Neuronal stem cell (in vitro differentiated cells): ENCODE measurements around the gene SLC25A1.
A peak's percentile ranks its signal among the peaks of the same experiment; 100 is the strongest.

Source experiments
- DNase-seq: peaks from one replicate; pipeline ENCODE4 v3.0.0-alpha.2; 2013; ENCODE audit warnings: low spot score
- H2AFZ ChIP-seq: one replicate; pipeline ENCODE4 v1.6.1; 2013; ENCODE audit warnings: mild to moderate bottlenecking, low read length, inconsistent platforms
- H2AK5ac ChIP-seq: 2 replicates; pipeline ENCODE4 v1.6.1; 2013; ENCODE audit warnings: low read depth, mild to moderate bottlenecking, inconsistent platforms, low read length, moderate library complexity, mixed read lengths
- H2BK120ac ChIP-seq: 2 replicates; pipeline ENCODE4 v1.6.1; 2013; ENCODE audit warnings: low read depth, mild to moderate bottlenecking, inconsistent platforms, low read length, moderate library complexity, mixed read lengths
- H2BK12ac ChIP-seq: one replicate; pipeline ENCODE4 v1.6.1; 2013; ENCODE audit warnings: low read length, inconsistent platforms
- H2BK15ac ChIP-seq: 2 replicates; pipeline ENCODE4 v1.6.1; 2013; ENCODE audit warnings: mild to moderate bottlenecking, low read length, inconsistent platforms, mixed read lengths
- H2BK5ac ChIP-seq: one replicate; pipeline ENCODE4 v1.6.1; 2013; ENCODE audit warnings: inconsistent platforms, mild to moderate bottlenecking, low read length, moderate library complexity
- H3K14ac ChIP-seq: one replicate; pipeline ENCODE4 v1.6.1; 2013; ENCODE audit warnings: low read length, inconsistent platforms
- H3K18ac ChIP-seq: 2 replicates; pipeline ENCODE4 v1.6.1; 2013; ENCODE audit warnings: low read length, inconsistent platforms
- H3K23ac ChIP-seq: 2 replicates; pipeline ENCODE4 v1.6.1; 2013; ENCODE audit warnings: low read depth, mild to moderate bottlenecking, mixed read lengths, low read length, inconsistent platforms; ENCODE audit not compliant: poor library complexity
- H3K27ac ChIP-seq: replicated peaks from 3 replicates; pipeline ENCODE4 v1.5.1; 2013; ENCODE audit warnings: low read length, inconsistent platforms
- H3K27me3 ChIP-seq, 3 experiments: 2 replicates each; pipeline ENCODE4 v1.6.1; 2013; ENCODE audit warnings: low read length in 3 of 3, mild to moderate bottlenecking in 2 of 3, inconsistent platforms in 1 of 3, low read depth in 1 of 3, mixed read lengths in 1 of 3, moderate library complexity in 1 of 3; ENCODE audit not compliant: control insufficient read depth in 3 of 3, insufficient read depth in 3 of 3
- H3K36me3 ChIP-seq, 2 donors: replicated peaks in 1 of 2; 2 replicates each; pipeline ENCODE4 v1.6.1; 2013; ENCODE audit warnings: low read length in 2 of 2; ENCODE audit not compliant: control insufficient read depth in 2 of 2, insufficient read depth in 2 of 2
- H3K4ac ChIP-seq: 2 replicates; pipeline ENCODE4 v1.6.1; 2013; ENCODE audit warnings: inconsistent platforms, mild to moderate bottlenecking, low read length, moderate library complexity
- H3K4me1 ChIP-seq, 2 donors: 1 replicate in 1 of 2; 2 replicates in 1 of 2; pipeline ENCODE4 v1.6.1; 2013; ENCODE audit warnings: low read length in 2 of 2, low read depth in 1 of 2; ENCODE audit not compliant: control insufficient read depth in 2 of 2, insufficient read depth in 1 of 2
- H3K4me2 ChIP-seq: one replicate; pipeline ENCODE4 v1.6.1; 2013; ENCODE audit warnings: mild to moderate bottlenecking, low read length, inconsistent platforms; ENCODE audit not compliant: insufficient read depth, poor library complexity, severe bottlenecking
- H3K4me3 ChIP-seq, 2 donors: 2 replicates each; pipeline ENCODE4 v1.5.1; 2013; ENCODE audit warnings: low read length in 2 of 2, mild to moderate bottlenecking in 2 of 2, inconsistent platforms in 1 of 2, moderate library complexity in 1 of 2
- H3K79me1 ChIP-seq: one replicate; pipeline ENCODE4 v1.6.1; 2013; ENCODE audit warnings: low read depth, mild to moderate bottlenecking, inconsistent platforms, low read length, moderate library complexity
- H3K9ac ChIP-seq: one replicate; pipeline ENCODE4 v1.6.1; 2013; ENCODE audit warnings: mild to moderate bottlenecking, low read depth, low read length, inconsistent platforms; ENCODE audit not compliant: poor library complexity
- H3K9me3 ChIP-seq, 2 donors: replicated peaks in 1 of 2; 2 replicates each; pipeline versions ENCODE3 to v1.6.1; 2013; ENCODE audit warnings: low read length in 2 of 2, mild to moderate bottlenecking in 2 of 2, inconsistent platforms in 1 of 2, low read depth in 1 of 2, mixed read lengths in 1 of 2, moderate library complexity in 1 of 2; ENCODE audit not compliant: control insufficient read depth in 2 of 2, insufficient read depth in 1 of 2
- H4K8ac ChIP-seq: one replicate; pipeline ENCODE4 v1.6.1; 2013; ENCODE audit warnings: low read depth, mild to moderate bottlenecking, inconsistent platforms, low read length, moderate library complexity
- H4K91ac ChIP-seq: one replicate; pipeline ENCODE4 v1.6.1; 2013; ENCODE audit warnings: low read length, low read depth, mild to moderate bottlenecking, inconsistent platforms; ENCODE audit not compliant: poor library complexity
- WGBS, 2 donors: extraction: QIAGEN DNeasy Blood & Tissue Kit; methylation state at CpG; one replicate each; pipeline ENCODE4 v1.1.7; 2013; ENCODE audit warnings: missing lambda C conversion rate in 2 of 2, mixed read lengths in 1 of 2; ENCODE audit not compliant: insufficient read length in 2 of 2, insufficient replicate concordance in 1 of 2; ENCODE audit errors: extremely low coverage in 2 of 2; 5-methylcytosine and 5-hydroxymethylcytosine counted together

The SLC25A1 gene

DNA sequence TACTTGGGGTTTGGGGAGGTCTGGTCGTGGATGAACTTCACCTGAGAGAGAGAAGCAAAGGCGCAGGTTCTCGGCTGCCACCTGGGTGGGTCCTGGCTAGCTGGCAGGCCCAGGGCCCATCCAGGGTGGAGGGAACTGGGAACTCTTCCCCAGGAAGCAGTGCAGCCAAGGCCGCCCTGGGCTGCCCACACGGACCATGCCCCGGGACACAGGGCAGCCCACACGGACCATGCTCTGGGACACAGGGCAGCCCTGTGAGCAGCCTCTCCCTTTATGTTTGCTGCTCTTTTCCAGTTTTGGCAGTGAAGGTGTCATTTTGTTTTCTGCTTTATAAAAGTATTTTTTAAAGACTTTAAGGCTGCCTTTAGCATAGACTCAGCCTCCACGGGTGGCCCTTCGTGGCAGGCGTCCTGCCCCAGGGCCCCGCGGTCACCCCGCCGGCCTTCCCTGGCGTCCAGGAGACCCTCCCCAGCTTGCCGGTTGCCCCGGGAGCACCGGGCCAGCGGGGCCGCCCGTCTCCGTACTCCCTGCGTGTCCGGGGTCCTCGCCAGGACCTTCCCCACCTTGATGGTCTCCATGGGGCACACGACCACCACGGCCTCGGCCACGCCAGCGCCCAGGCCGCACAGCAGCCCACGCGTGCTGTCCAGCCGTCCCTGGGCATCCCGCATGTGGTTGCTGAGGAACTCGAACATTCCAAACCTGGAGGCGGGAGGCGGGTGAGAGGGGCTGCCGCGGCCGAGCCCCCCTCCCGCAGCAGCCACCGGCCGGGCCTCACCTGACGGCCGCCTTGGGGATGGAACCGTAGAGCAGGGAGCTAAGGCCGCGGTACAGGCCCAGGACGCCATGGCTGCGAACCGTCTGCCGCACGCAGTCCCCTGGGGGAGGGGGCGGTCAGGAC, 1.1 kb downstream of the SLC25A1 start:
- Histone ChIP-seq H3K4me3 (peak overlapping the region; percentile 80 to 97), H4K8ac (peak overlapping the region; percentile 54), H4K91ac (no peak overlapping the region), H2BK120ac (no peak overlapping the region), H3K14ac (peak overlapping the region; percentile 91), H3K18ac (peak overlapping the region; percentile 98), H2AK5ac (peak overlapping the region; percentile 77), H2AFZ (peak overlapping the region; percentile 97), H3K4ac (peak overlapping the region; percentile 79), H3K9me3 (peaks cover 0 to 1% of the 10 kb centered on the region in 2 donors), H3K4me2 (peak overlapping the region; percentile 79), H3K4me1 (peaks cover 26 to 31% of the 10 kb centered on the region in 2 donors), H3K79me1 (peaks cover 23% of the 10 kb centered on the region), H2BK12ac (no peak overlapping the region), H3K23ac (peak overlapping the region; percentile 100), H2BK15ac (peak overlapping the region; percentile 20), H3K36me3 (peaks cover 18 to 42% of the 10 kb centered on the region in 2 donors), H3K27me3 (no peaks in the 10 kb centered on the region), H2BK5ac (peak overlapping the region; percentile 99), H3K27ac (no peak overlapping the region), H3K9ac (peak overlapping the region; percentile 98)
- no CpG with 5 or more reads among the region's 55 CpGs for WGBS, 2 donors
- no peak for DNase-seq

DNA sequence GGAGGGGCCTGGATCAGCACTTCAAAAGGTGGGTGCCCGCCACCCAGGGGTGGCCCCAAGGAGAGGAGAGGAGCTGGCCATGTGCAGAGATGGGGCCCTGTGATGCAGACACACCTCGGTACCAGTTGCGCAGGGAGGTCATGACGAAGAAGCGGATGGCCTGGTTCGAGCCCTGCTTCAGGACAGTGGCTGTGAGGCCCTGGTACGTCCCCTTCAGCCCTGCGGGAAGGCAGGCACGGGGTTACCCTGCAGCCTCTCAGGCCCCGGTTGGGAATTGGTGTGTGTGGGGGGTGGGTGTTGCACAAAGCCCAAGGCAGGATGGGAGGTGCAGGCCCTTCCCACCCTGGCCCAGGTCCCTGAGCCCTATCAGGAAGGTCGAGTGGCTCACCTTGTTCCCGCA, 1.8 kb downstream of the SLC25A1 start:
- no CpG with 5 or more reads among the region's 12 CpGs for WGBS, 2 donors
- no peak for DNase-seq
- H3K79me1 ChIP-seq: peaks cover 29% of the 10 kb centered on the region

GRCh38 chr22:19176175-19176643, 2.3 kb downstream of the SLC25A1 start:
- Histone ChIP-seq H3K18ac (no peak overlapping the region), H3K36me3 (peaks cover 18 to 42% of the 10 kb centered on the region in 2 donors), H3K14ac (no peak overlapping the region), H2BK12ac (no peak overlapping the region), H3K27ac (peak overlapping the region; percentile 23), H3K4me3 (no peak overlapping the region), H3K4me2 (no peak overlapping the region), H3K9ac (peak overlapping the region; percentile 45), H3K23ac (peak overlapping the region; percentile 95), H3K4ac (no peak overlapping the region), H2BK5ac (peak overlapping the region; percentile 32), H3K27me3 (no peaks in the 10 kb centered on the region), H2AK5ac (no peak overlapping the region), H3K9me3 (peaks cover 0 to 1% of the 10 kb centered on the region in 2 donors), H4K91ac (no peak overlapping the region), H2AFZ (no peak overlapping the region), H2BK15ac (no peak overlapping the region), H3K4me1 (peaks cover 28 to 31% of the 10 kb centered on the region in 2 donors), H4K8ac (no peak overlapping the region), H3K79me1 (peaks cover 31% of the 10 kb centered on the region), H2BK120ac (no peak overlapping the region)
- no CpG with 5 or more reads among the region's 12 CpGs for WGBS, 2 donors
- DNase-seq: no peak

More for the DNA sequence above, 1.8 kb downstream of the SLC25A1 start:
- no peak overlapping the region for H2BK15ac ChIP-seq
- H3K4me1 ChIP-seq: peaks cover 27 to 31% of the 10 kb centered on the region in 2 donors
- no peak overlapping the region for H3K4me2 ChIP-seq
- H3K18ac ChIP-seq: no peak overlapping the region
- peak overlapping the region; percentile 77 for H2AK5ac ChIP-seq
- H4K91ac ChIP-seq: no peak overlapping the region
- no peak overlapping the region for H3K27ac ChIP-seq
- H3K9ac ChIP-seq: no peak overlapping the region
- H3K27me3 ChIP-seq: no peaks in the 10 kb centered on the region
- peak overlapping the region; percentile 23 to 80 for H3K4me3 ChIP-seq
- no peak overlapping the region for H2BK120ac ChIP-seq
- peaks cover 18 to 42% of the 10 kb centered on the region in 2 donors for H3K36me3 ChIP-seq
- no peak overlapping the region for H2AFZ ChIP-seq
- H3K4ac ChIP-seq: no peak overlapping the region
- peak overlapping the region; percentile 29 for H3K23ac ChIP-seq
- H2BK12ac ChIP-seq: no peak overlapping the region
- H4K8ac ChIP-seq: no peak overlapping the region
- no peak overlapping the region for H2BK5ac ChIP-seq
- H3K14ac ChIP-seq: no peak overlapping the region
- peaks cover 0 to 1% of the 10 kb centered on the region in 2 donors for H3K9me3 ChIP-seq

- no CpG with 5 or more reads among the region's 21 CpGs for WGBS, 2 donors
- Histone ChIP-seq H3K27me3 (peaks cover 0 to 4% (median under 1%) of the 10 kb centered on the region in 3 experiments), H2BK5ac (peak overlapping the region; percentile 32), H3K27ac (no peak overlapping the region), H2BK15ac (no peak overlapping the region), H2AFZ (no peak overlapping the region), H3K36me3 (peaks cover 18 to 42% of the 10 kb centered on the region in 2 donors), H3K9me3 (peaks cover 0 to 1% of the 10 kb centered on the region in 2 donors), H3K18ac (no peak overlapping the region), H2BK120ac (no peak overlapping the region), H3K4me1 (peaks cover 30 to 34% of the 10 kb centered on the region in 2 donors), H2AK5ac (peak overlapping the region; percentile 54), H2BK12ac (peak overlapping the region; percentile 46), H3K14ac (no peak overlapping the region), H3K9ac (no peak overlapping the region), H3K4me3 (no peak overlapping the region), H4K91ac (no peak overlapping the region), H4K8ac (no peak overlapping the region), H3K23ac (peak overlapping the region; percentile 95), H3K79me1 (peaks cover 31% of the 10 kb centered on the region), H3K4ac (no peak overlapping the region), H3K4me2 (no peak overlapping the region)
- no peak for DNase-seq
Measured at GRCh38 chr22:19175602-19176174, 2.8 kb downstream of the SLC25A1 start.
